Breast epithelium (tissue), 4 donors: ENCODE measurements around the gene CD44. TPM values are rescaled to one million over a fixed set of nuclear protein-coding genes. Genes with fewer than 3 reads are reported as not detected.
A peak's percentile ranks its signal among the peaks of the same experiment; 100 is the strongest.

Experiments
- DNase-seq, 2 donors: peaks; one replicate each; pipeline ENCODE4 v3.0.0-alpha.2; 2019; ENCODE audit warnings: low spot score in 2 of 2
- H3K27ac ChIP-seq, 2 donors: fragments of 200-600 bp; sonication (generic) in 1 of 2; one replicate each; pipeline ENCODE4 v1.5.1; 2016 to 2019; ENCODE audit warnings: mild to moderate bottlenecking in 1 of 2
- H3K27me3 ChIP-seq, 2 donors: fragments of 200-600 bp; sonication (generic) in 1 of 2; one replicate each; pipeline versions ENCODE4 v1.5.1 to v1.6.0; 2017 to 2019; ENCODE audit warnings: control low read depth in 1 of 2, mild to moderate bottlenecking in 1 of 2
- H3K36me3 ChIP-seq: fragments of 200-600 bp; one replicate; pipeline ENCODE4 v1.5.1; 2019
- H3K4me1 ChIP-seq, 2 donors: fragments of 200-600 bp; sonication (generic); one replicate each; pipeline ENCODE4 v1.5.1; 2016 to 2019; ENCODE audit warnings: control low read depth in 1 of 2
- H3K4me3 ChIP-seq, 3 donors: fragments of 200-600 bp; sonication (generic); 1 replicate in 2 of 3; 2 replicates in 1 of 3; pipeline ENCODE4 v1.5.1; 2016 to 2019; ENCODE audit warnings: mild to moderate bottlenecking in 3 of 3, moderate library complexity in 2 of 3
- H3K9me3 ChIP-seq, 2 donors: fragments of 200-600 bp; sonication (generic) in 1 of 2; one replicate each; pipeline ENCODE4 v1.5.1; 2016 to 2019; ENCODE audit warnings: control low read depth in 1 of 2
- POLR2A ChIP-seq: fragments of 450-650 bp; IDR thresholded peaks from one replicate; pipeline ENCODE4 v1.6.1; 2016; ENCODE audit warnings: antibody characterized with exemption, mild to moderate bottlenecking, moderate library complexity
- POLR2AphosphoS5 ChIP-seq, 3 donors: sonication (generic); formaldehyde crosslinking; IDR thresholded peaks; one replicate each; pipeline ENCODE4 v1.6.1; 2017; ENCODE audit warnings: antibody characterized with exemption in 3 of 3
- intact Hi-C: fragments of 100-400 bp; cut with DNase I; formaldehyde crosslinking; loops from one replicate; pipeline ENCODE4 v1.15.1; 2023; ENCODE audit warnings: low total_unique reads
- total RNA-seq, 3 donors: library from RNA; depleted of rRNA; stranded (reverse); fragments of >200 nt; gene quantifications; one replicate each; pipeline ENCODE4 v1.1.0, GENCODE V29; 2016
- TF ChIP-seq, protein P1 (sequence below), 3 donors: fragments of 450-650 bp; IDR thresholded peaks; one replicate each; pipeline ENCODE4 v1.5.1; 2016 to 2017; ENCODE audit warnings: antibody characterized with exemption in 3 of 3, mild to moderate bottlenecking in 3 of 3, moderate library complexity in 3 of 3

Gene CD44
- total RNA-seq, 3 donors from 2014 or later: 255 to 348 (median 269) TPM

DNA sequence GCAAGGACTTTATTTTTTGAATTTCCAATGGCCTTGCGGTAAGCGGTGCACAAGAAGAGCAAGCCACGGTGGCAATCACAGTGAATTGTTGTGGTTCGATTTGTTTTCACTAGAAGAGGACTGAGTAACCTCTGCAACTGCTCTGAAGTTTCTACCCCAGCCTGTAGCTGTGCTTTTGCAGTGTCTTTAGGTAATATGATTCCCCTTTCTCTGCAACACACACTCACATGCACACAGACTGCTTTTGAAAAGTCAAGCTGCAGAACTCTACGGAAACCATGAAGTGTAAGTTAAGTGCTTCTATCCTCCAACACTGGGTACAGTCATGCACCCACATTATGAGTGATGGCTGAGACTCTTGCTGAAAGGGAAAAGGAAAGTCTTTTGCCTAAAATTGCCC lies 38.4 kb downstream of the CD44 start:
- H3K4me3 ChIP-seq: no peak overlapping the region
- H3K27me3 ChIP-seq: no peaks in the 10 kb centered on the region
- H3K36me3 ChIP-seq: no peaks in the 10 kb centered on the region
- no peaks in the 10 kb centered on the region for H3K4me1 ChIP-seq
- no peaks in the 10 kb centered on the region for H3K9me3 ChIP-seq
- no peak overlapping the region for H3K27ac ChIP-seq
- intact Hi-C loops: loop anchor here (5.0 kb wide), 1 partner anchor 60 kb away; no protein-coding TSS in a partner anchor
- TF ChIP-seq POLR2A: no peak
- no peak for TF ChIP-seq POLR2AphosphoS5 (IDR thresholded peaks at IDR 0.05)
- TF ChIP-seq, protein P1, sequence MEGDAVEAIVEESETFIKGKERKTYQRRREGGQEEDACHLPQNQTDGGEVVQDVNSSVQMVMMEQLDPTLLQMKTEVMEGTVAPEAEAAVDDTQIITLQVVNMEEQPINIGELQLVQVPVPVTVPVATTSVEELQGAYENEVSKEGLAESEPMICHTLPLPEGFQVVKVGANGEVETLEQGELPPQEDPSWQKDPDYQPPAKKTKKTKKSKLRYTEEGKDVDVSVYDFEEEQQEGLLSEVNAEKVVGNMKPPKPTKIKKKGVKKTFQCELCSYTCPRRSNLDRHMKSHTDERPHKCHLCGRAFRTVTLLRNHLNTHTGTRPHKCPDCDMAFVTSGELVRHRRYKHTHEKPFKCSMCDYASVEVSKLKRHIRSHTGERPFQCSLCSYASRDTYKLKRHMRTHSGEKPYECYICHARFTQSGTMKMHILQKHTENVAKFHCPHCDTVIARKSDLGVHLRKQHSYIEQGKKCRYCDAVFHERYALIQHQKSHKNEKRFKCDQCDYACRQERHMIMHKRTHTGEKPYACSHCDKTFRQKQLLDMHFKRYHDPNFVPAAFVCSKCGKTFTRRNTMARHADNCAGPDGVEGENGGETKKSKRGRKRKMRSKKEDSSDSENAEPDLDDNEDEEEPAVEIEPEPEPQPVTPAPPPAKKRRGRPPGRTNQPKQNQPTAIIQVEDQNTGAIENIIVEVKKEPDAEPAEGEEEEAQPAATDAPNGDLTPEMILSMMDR (IDR thresholded peaks at IDR 0.05): no peak
- no peak for DNase-seq

DNA sequence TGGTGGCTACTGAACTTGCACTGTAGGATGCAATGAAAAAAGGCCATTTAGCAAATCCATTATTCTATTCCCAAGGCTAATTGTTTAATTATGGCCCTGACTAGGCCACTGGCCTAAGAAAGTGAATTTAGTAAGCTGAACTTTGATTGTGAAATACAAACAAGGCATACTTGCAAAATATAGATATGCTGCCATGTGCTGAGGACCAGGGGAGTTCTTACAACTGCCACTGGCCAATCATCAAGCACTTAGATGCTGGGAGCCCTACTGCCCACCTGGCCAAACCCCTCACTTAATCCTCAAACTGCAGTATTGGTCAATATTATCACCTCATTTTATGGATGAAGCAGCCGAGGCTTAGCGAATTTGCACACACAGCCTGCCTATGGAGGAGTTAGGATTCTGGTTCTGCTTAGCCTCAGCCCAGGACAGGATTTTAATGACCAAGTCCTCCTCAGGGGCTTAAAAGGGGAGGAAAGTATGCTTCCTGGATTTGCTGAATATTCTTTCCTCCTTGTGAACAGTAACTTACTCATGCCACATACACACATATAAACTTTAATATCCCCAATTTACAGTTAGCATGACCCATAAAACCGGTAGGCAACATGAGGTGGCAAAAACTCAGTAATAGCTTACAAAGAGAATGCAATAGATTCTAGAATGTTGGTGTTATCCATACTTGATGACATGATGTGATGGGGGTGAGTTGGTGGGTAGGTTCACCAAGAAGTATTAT lies 39.3 kb downstream of the CD44 start:
- H3K4me3 ChIP-seq: no peak overlapping the region
- no peaks in the 10 kb centered on the region for H3K27me3 ChIP-seq
- no peaks in the 10 kb centered on the region for H3K9me3 ChIP-seq
- intact Hi-C loops: loop anchor here (5.0 kb wide), 1 partner anchor 59 kb away; no protein-coding TSS in a partner anchor
- no peaks in the 10 kb centered on the region for H3K4me1 ChIP-seq
- peak overlapping the region; percentile 10 to 13 for H3K27ac ChIP-seq
- no peaks in the 10 kb centered on the region for H3K36me3 ChIP-seq
- no peak for DNase-seq
- TF ChIP-seq, protein P1 (IDR thresholded peaks at IDR 0.05): no peak
- no peak for TF ChIP-seq POLR2AphosphoS5 (IDR thresholded peaks at IDR 0.05)
- no peak for TF ChIP-seq POLR2A

DNA sequence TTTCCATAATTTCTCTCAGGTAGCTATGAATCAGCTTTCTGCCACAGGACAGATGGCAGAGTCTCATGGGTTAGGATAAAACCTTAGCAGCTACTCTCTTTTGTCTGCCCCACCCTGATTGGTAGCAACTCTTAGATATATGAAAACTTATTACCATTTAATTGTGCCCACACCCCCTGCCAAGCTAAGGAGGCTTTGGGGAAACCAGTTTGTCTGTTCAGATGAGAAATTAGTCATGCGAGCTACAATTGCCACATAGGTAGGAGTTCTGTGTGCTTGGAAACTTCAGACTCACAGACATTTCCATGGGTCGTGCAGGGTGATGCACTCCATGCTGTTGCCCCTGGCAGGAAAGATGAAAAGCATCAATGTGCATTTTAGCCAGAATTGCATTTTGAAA lies 39.9 kb downstream of the CD44 start:
- intact Hi-C loops: loop anchor here (5.0 kb wide), 1 partner anchor 58 kb away; no protein-coding TSS in a partner anchor
- no peaks in the 10 kb centered on the region for H3K36me3 ChIP-seq
- no peak for DNase-seq
- TF ChIP-seq, protein P1 (IDR thresholded peaks at IDR 0.05): no peak
- no peak for TF ChIP-seq POLR2A
- no peak for TF ChIP-seq POLR2AphosphoS5 (IDR thresholded peaks at IDR 0.05)
- peak overlapping the region in 1 of 2 donors; percentile 8 for H3K27ac ChIP-seq
- H3K4me1 ChIP-seq: no peaks in the 10 kb centered on the region
- no peaks in the 10 kb centered on the region for H3K9me3 ChIP-seq
- H3K4me3 ChIP-seq: no peak overlapping the region
- H3K27me3 ChIP-seq: no peaks in the 10 kb centered on the region

DNA sequence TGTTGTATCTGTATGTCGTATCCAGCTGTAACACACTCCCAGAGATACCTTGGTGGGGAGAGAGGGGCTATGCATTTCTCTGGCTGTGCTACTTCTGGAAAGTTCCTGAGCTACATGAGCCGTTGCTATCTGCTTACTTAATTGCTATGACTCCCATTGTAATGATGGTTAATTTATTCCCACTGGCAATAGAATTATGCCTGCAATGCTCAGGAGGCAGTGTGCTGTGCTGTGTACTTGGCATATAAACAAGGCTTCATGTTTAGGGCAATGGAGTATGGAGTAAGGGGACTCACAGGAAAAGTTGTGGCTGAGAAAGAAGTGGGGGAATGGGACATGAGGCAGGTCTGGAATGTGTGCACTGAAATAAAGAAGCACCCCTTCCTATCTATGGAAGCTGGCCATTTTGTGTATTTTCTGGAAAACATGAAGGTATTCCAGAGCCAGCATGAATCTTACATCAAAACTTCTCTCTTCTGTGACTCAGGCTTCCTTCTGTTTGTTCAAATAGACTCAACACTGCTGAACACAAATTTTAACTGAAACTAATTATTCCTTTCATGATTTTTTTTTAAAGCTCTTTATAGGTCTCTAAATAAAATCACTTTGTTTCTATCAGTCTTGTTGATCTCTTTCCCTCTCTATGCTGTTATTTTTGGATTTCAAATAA lies 40.6 kb downstream of the CD44 start:
- no peaks in the 10 kb centered on the region for H3K9me3 ChIP-seq
- no peaks in the 10 kb centered on the region for H3K27me3 ChIP-seq
- no peaks in the 10 kb centered on the region for H3K36me3 ChIP-seq
- H3K4me3 ChIP-seq: no peak overlapping the region
- intact Hi-C loops: loop anchor here (5.0 kb wide), 1 partner anchor 58 kb away; no protein-coding TSS in a partner anchor
- DNase-seq: no peak
- no peaks in the 10 kb centered on the region for H3K4me1 ChIP-seq
- TF ChIP-seq POLR2AphosphoS5 (IDR thresholded peaks at IDR 0.05): no peak
- TF ChIP-seq, protein P1 (IDR thresholded peaks at IDR 0.05): no peak
- no peak for TF ChIP-seq POLR2A
- peak overlapping the region in 1 of 2 donors; percentile 50 for H3K27ac ChIP-seq
